Measurements from ENCODE around the gene OGFR.
A peak's percentile ranks its signal among the peaks of the same experiment; 100 is the strongest.

Gene OGFR

GRCh38 chr20:62768551-62769287 lies 35.9 kb upstream of the OGFR start:
- intact Hi-C loops (cut with DNase I): no loop called here
- DNase-seq: peak in 4 of 10 donors; percentile 35 to 81 (median 71)

GRCh38 chr20:62769346-62770071 lies 35.1 kb upstream of the OGFR start:
- intact Hi-C loops (cut with DNase I): no loop called here
- DNase-seq: peak in 3 of 10 donors; percentile 60 to 69 (median 68)

DNA sequence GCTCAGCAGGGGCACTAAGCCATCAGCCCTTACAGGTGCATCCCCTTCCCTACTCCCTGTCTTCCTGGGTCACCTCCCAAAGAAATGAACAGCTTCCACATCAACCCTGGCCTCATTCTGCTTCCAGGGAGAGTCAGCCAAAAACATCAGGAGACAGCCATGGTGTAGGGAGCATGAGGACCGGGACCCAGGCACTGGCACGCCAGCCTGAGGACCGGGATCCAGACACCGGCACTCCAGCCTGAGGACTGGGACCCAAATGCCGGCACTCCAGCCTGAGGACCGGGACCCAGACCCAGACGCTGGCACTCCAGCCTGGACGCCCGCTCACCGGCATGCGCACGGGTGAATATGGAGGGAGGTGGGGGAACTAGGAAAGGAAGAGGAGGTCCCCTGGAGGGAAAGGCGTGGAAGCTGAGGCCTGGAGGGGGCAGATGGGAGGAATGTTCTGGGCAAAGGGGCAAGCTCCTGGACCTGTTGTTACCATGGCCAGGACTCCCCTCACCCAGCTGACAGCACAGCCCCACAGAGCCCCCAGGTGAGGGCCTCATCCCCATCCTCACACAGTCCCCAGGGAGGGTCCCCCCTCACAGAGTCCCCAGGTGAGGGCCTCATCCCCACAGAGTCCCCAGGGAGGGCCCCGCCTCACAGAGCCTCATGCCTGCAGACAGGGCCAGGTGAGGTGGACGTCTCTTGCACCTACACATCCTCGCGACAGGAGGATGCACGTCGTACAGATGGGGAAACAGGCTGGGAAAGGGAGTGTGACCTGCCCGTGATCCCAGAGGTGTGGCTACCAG lies 34.3 kb upstream of the OGFR start:
- peak in 3 of 10 donors; percentile 61 to 78 (median 69) for DNase-seq
- intact Hi-C loops (cut with DNase I): no loop called here

GRCh38 chr20:62770916-62771315 lies 33.7 kb upstream of the OGFR start:
- intact Hi-C loops (cut with DNase I): no loop called here
- peak in 3 of 10 donors; percentile 46 to 61 (median 53) for DNase-seq

DNA sequence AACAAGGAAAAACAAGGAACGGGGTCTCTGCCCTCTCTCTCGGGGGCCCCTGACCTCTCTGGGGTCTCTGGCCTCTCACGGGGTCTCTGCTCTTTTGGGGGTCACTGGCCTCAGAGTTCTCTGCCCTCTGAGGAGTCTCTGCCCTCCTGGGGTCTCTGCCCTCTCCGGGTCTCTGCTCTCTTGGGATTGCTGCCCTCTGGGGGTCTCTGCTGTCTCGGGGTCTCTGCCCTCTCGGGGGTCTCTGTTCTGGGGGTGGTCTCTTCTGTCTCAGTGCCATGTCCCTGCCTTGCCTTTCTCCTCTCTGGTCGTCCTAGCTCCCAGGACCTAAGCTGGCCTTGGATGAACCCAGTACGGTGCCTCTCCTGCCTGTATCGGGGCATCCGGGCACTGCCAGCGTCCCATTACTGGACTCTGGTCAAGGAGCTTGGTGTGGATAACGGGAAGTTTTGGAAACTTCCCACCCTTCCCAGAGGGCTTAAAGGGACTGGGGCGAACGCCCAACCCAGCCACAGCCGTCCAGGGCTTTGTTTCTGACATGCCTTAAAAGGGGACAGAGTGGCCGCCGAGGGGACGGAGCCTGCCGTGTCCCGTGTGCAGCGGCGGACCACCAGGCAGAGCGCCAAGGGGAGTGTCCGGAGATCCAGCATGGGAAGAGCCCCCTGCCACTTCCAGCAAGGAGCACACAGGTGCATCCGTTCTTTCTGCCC lies 33.1 kb upstream of the OGFR start:
- intact Hi-C loops (cut with DNase I): no loop called here
- peak in 3 of 10 donors; percentile 31 to 66 (median 31) for DNase-seq

GRCh38 chr20:62772103-62772611 lies 32.5 kb upstream of the OGFR start:
- intact Hi-C loops (cut with DNase I): no loop called here
- peak in 3 of 10 donors; percentile 59 to 77 (median 66) for DNase-seq

DNA sequence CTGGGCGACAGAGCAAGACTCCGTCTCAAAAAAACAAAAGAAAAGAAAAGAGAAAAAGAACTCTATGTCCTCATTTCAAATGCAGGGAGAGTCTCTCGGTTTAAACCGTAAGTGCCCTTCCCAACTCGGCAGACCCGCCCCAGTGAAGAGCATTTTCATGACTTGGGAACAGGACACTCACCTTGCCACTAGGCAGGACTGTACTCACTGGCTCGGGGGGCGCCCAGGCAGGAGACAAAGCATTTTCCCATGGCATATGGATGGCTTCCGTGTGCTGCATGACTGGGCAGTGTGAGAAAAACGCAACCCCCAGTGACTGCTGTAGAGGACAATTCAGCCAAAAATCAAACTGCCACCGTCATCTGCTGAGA lies 32.0 kb upstream of the OGFR start:
- intact Hi-C loops (cut with DNase I): no loop called here

GRCh38 chr20:62772990-62773844 lies 31.4 kb upstream of the OGFR start:
- peak in 3 of 10 donors; percentile 55 to 71 (median 62) for DNase-seq
- intact Hi-C loops (cut with DNase I): no loop called here

More for the DNA sequence above, 32.0 kb upstream of the OGFR start:
- peak in 2 of 10 donors; percentile 55 to 68 for DNase-seq

DNA sequence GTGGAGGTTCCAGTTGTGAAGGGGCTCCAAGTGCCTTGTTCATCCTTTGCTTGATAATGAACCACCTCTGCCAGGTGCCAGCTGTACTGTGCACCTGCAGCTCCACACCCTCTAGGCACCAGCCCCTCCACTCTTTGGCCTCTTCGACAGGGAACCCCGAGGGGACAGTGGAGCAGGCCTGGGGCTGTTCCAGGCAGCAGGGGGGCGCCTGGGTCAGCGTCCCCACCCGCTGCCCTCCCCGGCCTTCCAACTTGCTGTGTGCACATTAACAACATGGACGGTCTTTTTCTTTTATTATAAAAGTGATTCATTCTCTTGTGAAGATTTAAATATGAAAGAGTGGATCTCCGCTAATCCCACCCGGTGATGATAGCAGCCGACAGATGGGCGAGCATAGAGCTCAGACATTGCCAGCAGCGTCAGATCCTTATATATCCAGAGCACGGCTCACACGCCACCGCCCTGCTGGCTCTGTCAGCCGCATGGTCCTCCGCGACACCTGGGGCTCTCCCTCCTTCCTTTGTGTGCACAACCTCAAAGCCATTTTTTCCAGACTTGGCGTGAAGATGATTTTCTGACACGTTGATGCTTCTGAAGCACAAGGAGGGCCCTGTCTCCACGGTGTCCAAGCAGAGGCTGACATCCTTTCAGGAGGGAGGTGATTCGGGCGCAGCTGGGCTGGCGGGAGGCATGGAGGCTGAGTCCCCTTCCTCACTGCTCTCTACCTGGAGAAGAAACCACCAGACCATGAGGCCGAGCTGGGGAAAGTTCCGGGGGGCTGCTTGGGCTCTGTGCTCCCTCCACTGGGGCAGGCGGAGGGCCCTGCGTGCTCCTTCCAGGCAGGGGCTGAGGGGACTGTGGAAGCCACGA lies 30.6 kb upstream of the OGFR start:
- intact Hi-C loops (cut with DNase I): no loop called here
- DNase-seq: peak in 6 of 10 donors; percentile 44 to 93 (median 76)

DNA sequence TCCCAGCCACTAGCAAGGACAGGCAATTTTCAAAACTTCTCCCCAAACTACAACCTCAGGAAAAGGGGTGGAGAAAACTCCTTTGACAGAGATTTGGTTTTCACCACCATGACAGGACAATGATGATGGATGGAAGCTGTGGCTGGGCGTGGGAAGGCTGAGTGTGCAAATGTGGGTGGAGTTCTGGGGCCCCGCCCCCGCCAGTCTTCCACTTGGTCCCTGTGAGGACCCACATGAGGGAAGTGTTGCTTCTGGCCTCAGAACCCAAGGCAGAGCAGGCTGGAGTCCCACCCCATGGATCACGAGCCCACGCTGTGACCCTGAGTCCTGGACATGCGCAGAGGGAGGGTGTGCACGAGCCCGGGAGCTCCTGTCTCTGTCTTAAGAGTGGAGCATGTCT lies 29.9 kb upstream of the OGFR start:
- no peak for DNase-seq
- intact Hi-C loops (cut with DNase I): no loop called here

GRCh38 chr20:62775206-62775605 lies 29.4 kb upstream of the OGFR start:
- intact Hi-C loops (cut with DNase I): no loop called here
- DNase-seq: no peak

GRCh38 chr20:62776035-62776691 lies 28.5 kb upstream of the OGFR start:
- intact Hi-C loops (cut with DNase I): no loop called here
- DNase-seq: no peak

DNA sequence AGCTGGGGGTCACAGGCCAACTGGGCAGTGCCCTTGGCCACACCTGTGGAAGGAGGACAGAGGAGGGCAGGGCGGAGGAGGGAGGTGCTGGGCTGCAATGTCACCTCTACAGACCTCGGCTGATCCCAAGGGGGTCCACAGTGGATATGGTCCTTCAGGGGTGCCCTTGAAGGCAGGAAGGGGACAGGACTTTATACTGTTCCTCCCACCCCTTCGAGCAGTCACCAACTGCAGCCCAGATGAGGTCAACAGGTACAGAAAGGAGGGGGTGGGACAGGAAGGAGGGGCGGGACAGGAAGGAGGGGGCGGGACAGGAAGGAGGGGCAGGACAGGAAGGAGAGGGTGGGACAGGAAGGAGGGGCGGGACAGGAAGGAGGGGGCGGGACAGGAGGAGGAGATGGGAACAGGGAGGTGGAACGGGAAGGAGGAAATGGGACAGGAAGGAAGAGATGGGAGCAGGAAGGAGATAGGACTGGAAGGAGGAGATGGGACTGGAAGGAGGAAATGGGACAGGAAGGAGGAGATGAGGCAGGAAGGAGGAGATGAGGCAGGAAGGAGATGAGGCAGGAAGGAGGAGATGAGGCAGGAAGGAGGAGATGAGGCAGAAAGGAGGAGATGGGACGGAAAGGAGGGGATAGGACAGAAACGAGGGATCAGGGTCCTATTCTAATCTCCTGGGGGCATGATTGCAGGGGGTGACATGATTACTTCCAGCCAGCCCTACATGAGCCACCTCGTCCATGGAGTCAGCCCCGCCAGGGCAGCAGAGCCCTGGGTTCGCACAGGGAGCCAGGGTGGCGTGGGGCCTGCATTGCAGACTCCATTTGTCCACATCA lies 27.7 kb upstream of the OGFR start:
- intact Hi-C loops (cut with DNase I): no loop called here
- DNase-seq: no peak

- intact Hi-C loops (cut with DNase I): no loop called here
These were observed 27.2 kb upstream of the OGFR start for GRCh38 chr20:62777528-62777830.

DNA sequence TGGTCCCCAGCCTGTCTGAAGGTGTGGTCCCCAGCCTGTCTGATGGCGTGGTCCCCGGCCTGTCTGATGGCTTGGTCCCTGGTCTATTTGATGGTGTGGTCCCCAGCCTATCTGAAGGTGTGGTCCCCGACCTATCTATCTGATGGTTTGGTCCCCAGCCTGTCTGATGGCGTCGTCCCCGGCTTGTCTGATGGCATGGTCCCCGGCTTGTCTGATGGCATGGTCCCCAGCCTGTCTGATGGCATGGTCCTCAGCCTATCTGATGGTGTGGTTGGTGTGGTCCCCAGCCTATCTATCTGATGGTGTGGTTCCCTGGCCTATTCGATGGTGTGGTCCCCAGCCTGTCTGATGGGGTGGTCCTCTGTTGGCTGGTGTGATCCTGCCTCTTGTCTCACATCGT lies 26.6 kb upstream of the OGFR start:
- intact Hi-C loops (cut with DNase I): no loop called here
- no peak for DNase-seq

More at GRCh38 chr20:62777528-62777830, 27.2 kb upstream of the OGFR start:
- DNase-seq: no peak

DNA sequence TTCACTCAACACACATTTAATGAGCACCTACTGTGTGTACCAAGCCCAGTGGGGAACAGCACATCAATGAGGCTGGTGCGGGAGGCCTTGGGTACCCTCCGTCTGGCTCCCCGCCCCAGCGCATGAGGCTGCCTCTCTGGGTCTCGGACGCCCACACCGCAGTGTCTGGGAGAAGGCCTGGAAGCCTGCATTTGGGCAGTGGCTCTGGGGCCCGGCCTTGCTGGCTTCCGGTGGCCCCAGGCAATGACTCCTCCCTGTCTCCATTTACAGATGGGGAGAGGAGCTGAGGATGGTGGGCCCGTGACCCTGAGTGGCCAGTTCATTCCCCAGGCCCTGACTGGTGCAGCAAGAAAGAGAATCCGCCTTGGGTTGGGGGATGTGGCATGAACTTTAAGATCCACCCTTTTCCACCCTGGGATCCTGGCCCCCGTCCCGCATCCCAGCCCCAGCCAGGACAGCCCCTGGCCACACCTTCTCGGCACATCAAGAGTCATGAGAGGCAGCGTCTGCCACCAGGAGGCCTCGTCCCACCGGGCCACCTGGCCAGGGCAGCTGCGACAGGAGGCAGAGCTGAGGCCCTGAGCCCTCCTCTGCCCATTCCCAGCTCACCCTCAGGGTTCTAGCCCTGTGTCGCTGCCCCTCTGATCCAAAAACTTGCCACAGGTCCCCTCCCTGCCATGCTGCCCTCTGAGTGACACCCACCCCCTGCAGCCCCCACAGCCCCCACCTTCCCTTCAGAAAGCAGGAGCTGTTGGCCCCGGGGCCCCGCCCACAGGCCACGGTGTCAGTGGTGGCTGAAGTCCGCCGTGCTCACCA lies 25.8 kb upstream of the OGFR start:
- DNase-seq: no peak
- intact Hi-C loops (cut with DNase I): no loop called here

DNA sequence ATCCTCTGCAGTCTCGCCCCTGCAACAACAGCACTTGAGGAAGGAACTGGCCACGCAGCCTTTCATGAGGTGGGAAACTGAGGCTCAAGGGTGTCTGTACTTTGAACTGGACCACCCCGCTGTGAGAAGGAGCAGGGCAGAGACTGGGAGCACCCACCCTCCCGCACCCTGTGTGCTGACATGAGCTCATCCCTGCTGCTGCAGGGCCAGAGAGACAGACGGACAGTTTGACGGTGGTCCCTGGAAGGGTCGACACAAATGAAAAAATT lies 25.3 kb upstream of the OGFR start:
- no peak for DNase-seq
- intact Hi-C loops (cut with DNase I): no loop called here

All from posterior cingulate gyrus (tissue), 11 donors.